SK-N-SH treated with all-trans-retinoic acid at 6 μM for 48 hours (cell line): ENCODE measurements around the gene B3GAT3.

Experiments used
- ATAC-seq: fragments of 200-7000 bp; cut with Tn5 transposase; 3 replicates; pipeline ENCODE4 v1.9.1; 2020; ENCODE audit warnings: mild to moderate bottlenecking, moderate library complexity
- ARNTL ChIP-seq: fragments of 450-650 bp; formaldehyde crosslinking; IDR thresholded peaks from 2 replicates; pipeline ENCODE4 v1.5.0; 2020; ENCODE audit warnings: low read depth, mild to moderate bottlenecking, moderate library complexity, borderline replicate concordance
- BACH2 ChIP-seq: fragments of 250-450 bp; sonication (Bioruptor Pico); IDR thresholded peaks from 2 replicates; pipeline ENCODE4 v1.9.0; 2021; ENCODE audit warnings: mild to moderate bottlenecking, borderline replicate concordance
- CREB5 ChIP-seq: fragments of 250-450 bp; sonication (Bioruptor Pico); IDR thresholded peaks from 2 replicates; pipeline ENCODE4 v1.5.1; 2020; ENCODE audit warnings: low read depth, mild to moderate bottlenecking, moderate library complexity
- CSDC2 ChIP-seq: fragments of 250-450 bp; sonication (Bioruptor Pico); IDR thresholded peaks from 2 replicates; pipeline ENCODE4 v1.5.0; 2020; ENCODE audit warnings: mild to moderate bottlenecking, moderate library complexity
- CSRNP3 ChIP-seq: fragments of 250-450 bp; sonication (Bioruptor Pico); IDR thresholded peaks from 2 replicates; pipeline ENCODE4 v1.5.1; 2021; ENCODE audit warnings: mild to moderate bottlenecking, moderate library complexity
- ESRRG ChIP-seq: fragments of 250-450 bp; sonication (Bioruptor Pico); IDR thresholded peaks from 2 replicates; pipeline ENCODE4 v1.6.1; 2021; ENCODE audit warnings: mild to moderate bottlenecking
- GLIS3 ChIP-seq: fragments of 250-450 bp; sonication (Bioruptor Pico); IDR thresholded peaks from 2 replicates; pipeline ENCODE4 v1.5.0; 2020; ENCODE audit warnings: mild to moderate bottlenecking, moderate library complexity
- ISL1 ChIP-seq: fragments of 250-450 bp; sonication (Bioruptor Pico); IDR thresholded peaks from 2 replicates; pipeline ENCODE4 v2.1.2; 2022; ENCODE audit warnings: mild to moderate bottlenecking, moderate library complexity
- OSR1 ChIP-seq: fragments of 250-450 bp; sonication (Bioruptor Pico); IDR thresholded peaks from 2 replicates; pipeline ENCODE4 v1.8.0; 2022; ENCODE audit warnings: moderate library complexity, mild to moderate bottlenecking, inconsistent platforms
- PPARA ChIP-seq: fragments of 250-450 bp; sonication (Bioruptor Pico); IDR thresholded peaks from 2 replicates; pipeline ENCODE4 v1.5.0; 2020; ENCODE audit warnings: mild to moderate bottlenecking, borderline replicate concordance
- RARB ChIP-seq: fragments of 250-450 bp; sonication (Bioruptor Pico); IDR thresholded peaks from 2 replicates; pipeline ENCODE4 v1.8.0; 2021; ENCODE audit warnings: mild to moderate bottlenecking, moderate library complexity
- SNAI2 ChIP-seq: fragments of 250-450 bp; sonication (Bioruptor Pico); IDR thresholded peaks from 2 replicates; pipeline ENCODE4 v1.5.0; 2020; ENCODE audit warnings: mild to moderate bottlenecking, moderate library complexity
- TCF4 ChIP-seq: fragments of 250-450 bp; sonication (Bioruptor Pico); IDR thresholded peaks from 2 replicates; pipeline ENCODE4 v1.8.0; 2021; ENCODE audit warnings: mild to moderate bottlenecking, moderate library complexity, borderline replicate concordance
- TOX ChIP-seq: fragments of 250-450 bp; sonication (Bioruptor Pico); IDR thresholded peaks from 2 replicates; pipeline ENCODE4 v1.8.0; 2021; ENCODE audit warnings: mild to moderate bottlenecking, moderate library complexity, borderline replicate concordance
- TSHZ2 ChIP-seq: fragments of 250-450 bp; sonication (Bioruptor Pico); IDR thresholded peaks from 2 replicates; pipeline ENCODE4 v1.5.0; 2020; ENCODE audit warnings: mild to moderate bottlenecking, moderate library complexity
- ZC3H10 ChIP-seq: fragments of 250-450 bp; sonication (Bioruptor Pico); IDR thresholded peaks from 2 replicates; pipeline ENCODE4 v1.5.1; 2021; ENCODE audit warnings: mild to moderate bottlenecking, moderate library complexity
- ZFP3 ChIP-seq: fragments of 250-450 bp; sonication (Bioruptor Pico); IDR thresholded peaks from 2 replicates; pipeline ENCODE4 v1.5.0; 2020; ENCODE audit warnings: mild to moderate bottlenecking, moderate library complexity
- ZFP30 ChIP-seq: fragments of 450-650 bp; formaldehyde crosslinking; IDR thresholded peaks from 2 replicates; pipeline ENCODE4 v1.5.0; 2022; ENCODE audit warnings: mild to moderate bottlenecking, moderate library complexity
- ZNF565 ChIP-seq: fragments of 450-650 bp; formaldehyde crosslinking; conservative IDR thresholded peaks from 2 replicates; pipeline ENCODE4 v1.5.0; 2020; ENCODE audit warnings: low read depth, mild to moderate bottlenecking, moderate library complexity
- ZNF70 ChIP-seq: fragments of 450-650 bp; formaldehyde crosslinking; IDR thresholded peaks from 2 replicates; pipeline ENCODE4 v1.5.0; 2020; ENCODE audit warnings: mild to moderate bottlenecking, moderate library complexity
- ZNF8 ChIP-seq: fragments of 450-650 bp; formaldehyde crosslinking; IDR thresholded peaks from 2 replicates; pipeline ENCODE4 v1.5.0; 2020; ENCODE audit warnings: mild to moderate bottlenecking, moderate library complexity
- TF ChIP-seq, protein P1 (sequence below): fragments of 250-450 bp; sonication (Bioruptor Pico); IDR thresholded peaks from 2 replicates; pipeline ENCODE4 v1.8.0; 2021; ENCODE audit warnings: low read depth, mild to moderate bottlenecking, moderate library complexity, borderline replicate concordance
- TF ChIP-seq, protein P2 (sequence below): fragments of 250-450 bp; sonication (Bioruptor Pico); IDR thresholded peaks from 2 replicates; pipeline ENCODE4 v1.8.0; 2020; ENCODE audit warnings: mild to moderate bottlenecking, moderate library complexity, borderline replicate concordance

Gene B3GAT3

GRCh38 chr11:62649486-62649885, 27.7 kb upstream of the B3GAT3 start (continued):
- TF ChIP-seq TSHZ2 = no peak
- no peak for TF ChIP-seq ISL1
- TF ChIP-seq TCF4 (CRISPR knock-in tag) = no peak
- no peak for TF ChIP-seq RARB (CRISPR knock-in tag)
- TF ChIP-seq SNAI2 = no peak
- TF ChIP-seq CSDC2 (CRISPR knock-in tag) = no peak
- TF ChIP-seq, protein P1, sequence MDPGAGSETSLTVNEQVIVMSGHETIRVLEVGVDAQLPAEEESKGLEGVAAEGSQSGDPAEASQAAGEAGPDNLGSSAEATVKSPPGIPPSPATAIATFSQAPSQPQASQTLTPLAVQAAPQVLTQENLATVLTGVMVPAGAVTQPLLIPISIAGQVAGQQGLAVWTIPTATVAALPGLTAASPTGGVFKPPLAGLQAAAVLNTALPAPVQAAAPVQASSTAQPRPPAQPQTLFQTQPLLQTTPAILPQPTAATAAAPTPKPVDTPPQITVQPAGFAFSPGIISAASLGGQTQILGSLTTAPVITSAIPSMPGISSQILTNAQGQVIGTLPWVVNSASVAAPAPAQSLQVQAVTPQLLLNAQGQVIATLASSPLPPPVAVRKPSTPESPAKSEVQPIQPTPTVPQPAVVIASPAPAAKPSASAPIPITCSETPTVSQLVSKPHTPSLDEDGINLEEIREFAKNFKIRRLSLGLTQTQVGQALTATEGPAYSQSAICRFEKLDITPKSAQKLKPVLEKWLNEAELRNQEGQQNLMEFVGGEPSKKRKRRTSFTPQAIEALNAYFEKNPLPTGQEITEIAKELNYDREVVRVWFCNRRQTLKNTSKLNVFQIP (CRISPR knock-in tag) = no peak
- no peak for TF ChIP-seq ZNF70 (CRISPR knock-in tag)
- no peak for TF ChIP-seq ZC3H10 (CRISPR knock-in tag)
- no peak for TF ChIP-seq ZFP30 (CRISPR knock-in tag)
- TF ChIP-seq, all 23 proteins: peak for 0

GRCh38 chr11:62648967-62649364, 27.2 kb upstream of the B3GAT3 start:
- no peak for ATAC-seq
- TF ChIP-seq GLIS3 (CRISPR knock-in tag) = no peak
- TF ChIP-seq CREB5 = no peak
- TF ChIP-seq SNAI2 = no peak

DNA sequence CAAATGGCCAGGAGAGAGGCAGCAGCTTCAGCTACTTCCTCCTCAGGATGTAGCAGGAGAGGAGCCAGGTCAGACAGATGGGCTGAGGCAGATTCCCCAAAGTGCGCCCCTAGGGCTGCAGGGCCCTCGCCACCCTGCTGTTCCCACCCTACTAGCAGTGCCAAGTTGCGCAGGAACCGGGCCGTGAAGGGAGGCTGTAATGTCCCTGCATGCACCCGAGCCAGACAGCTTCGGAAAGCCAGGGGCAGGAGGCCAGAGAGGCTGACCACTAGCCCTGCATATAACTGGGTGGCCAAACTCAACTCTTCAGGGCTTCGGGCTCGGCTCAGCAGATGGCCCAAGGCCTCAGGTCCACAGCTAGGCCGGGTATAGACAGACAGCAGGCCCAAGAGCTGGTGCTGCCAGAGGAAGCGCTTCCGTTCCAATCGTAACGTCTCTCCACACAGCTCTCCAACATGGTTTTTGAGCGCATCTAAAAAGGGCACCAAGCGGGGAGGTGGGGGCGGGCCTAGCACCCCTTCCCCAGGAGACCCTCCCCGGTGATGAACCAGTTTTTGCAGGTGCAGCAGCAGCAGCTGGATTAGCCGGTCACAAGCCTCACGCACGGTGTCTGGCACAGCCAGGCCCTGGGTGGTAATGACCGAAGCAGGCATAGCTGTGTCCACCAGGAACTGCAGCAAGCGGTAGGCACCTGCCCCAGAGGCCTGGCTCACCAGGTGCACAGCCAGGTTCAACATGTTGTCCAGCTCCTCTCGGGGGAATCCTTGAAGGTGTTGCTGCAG, 26.6 kb upstream of the B3GAT3 start:
- TF ChIP-seq ARNTL (CRISPR knock-in tag) (no peak), ESRRG (CRISPR knock-in tag) (no peak), CSRNP3 (CRISPR knock-in tag) (no peak), ZNF565 (CRISPR knock-in tag) (no peak), BACH2 (CRISPR knock-in tag) (no peak), SNAI2 (no peak), OSR1 (CRISPR knock-in tag) (no peak), ZNF8 (CRISPR knock-in tag) (no peak)
- TF ChIP-seq, all 23 proteins: peak for 0
- no peak for ATAC-seq

DNA sequence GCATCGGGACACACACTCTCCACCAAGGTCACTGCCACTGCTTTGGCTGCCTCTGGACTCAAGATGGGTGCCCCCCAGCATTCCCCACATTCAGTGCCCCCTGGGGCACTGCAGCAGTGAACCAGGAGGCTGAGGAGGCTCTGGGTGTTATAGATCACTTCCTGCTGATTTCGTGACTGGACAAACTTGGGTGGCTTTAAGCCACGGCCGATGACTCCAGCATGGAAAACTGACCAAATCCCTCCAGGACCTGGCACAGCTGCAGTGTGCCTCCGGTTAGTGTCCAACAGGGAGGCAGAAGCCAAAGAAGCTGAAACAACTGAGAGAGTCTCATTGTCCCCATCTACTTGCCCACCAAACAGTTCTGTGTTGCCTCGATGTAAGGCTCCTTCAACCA, 25.8 kb upstream of the B3GAT3 start:
- no peak for ATAC-seq
- no peak for TF ChIP-seq CREB5
- TF ChIP-seq BACH2 (CRISPR knock-in tag) = no peak
- no peak for TF ChIP-seq RARB (CRISPR knock-in tag)
- TF ChIP-seq ZFP3 (CRISPR knock-in tag) = no peak
- TF ChIP-seq, protein P2, sequence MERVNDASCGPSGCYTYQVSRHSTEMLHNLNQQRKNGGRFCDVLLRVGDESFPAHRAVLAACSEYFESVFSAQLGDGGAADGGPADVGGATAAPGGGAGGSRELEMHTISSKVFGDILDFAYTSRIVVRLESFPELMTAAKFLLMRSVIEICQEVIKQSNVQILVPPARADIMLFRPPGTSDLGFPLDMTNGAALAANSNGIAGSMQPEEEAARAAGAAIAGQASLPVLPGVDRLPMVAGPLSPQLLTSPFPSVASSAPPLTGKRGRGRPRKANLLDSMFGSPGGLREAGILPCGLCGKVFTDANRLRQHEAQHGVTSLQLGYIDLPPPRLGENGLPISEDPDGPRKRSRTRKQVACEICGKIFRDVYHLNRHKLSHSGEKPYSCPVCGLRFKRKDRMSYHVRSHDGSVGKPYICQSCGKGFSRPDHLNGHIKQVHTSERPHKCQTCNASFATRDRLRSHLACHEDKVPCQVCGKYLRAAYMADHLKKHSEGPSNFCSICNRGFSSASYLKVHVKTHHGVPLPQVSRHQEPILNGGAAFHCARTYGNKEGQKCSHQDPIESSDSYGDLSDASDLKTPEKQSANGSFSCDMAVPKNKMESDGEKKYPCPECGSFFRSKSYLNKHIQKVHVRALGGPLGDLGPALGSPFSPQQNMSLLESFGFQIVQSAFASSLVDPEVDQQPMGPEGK = no peak
- no peak for TF ChIP-seq TOX (CRISPR knock-in tag)
- TF ChIP-seq ESRRG (CRISPR knock-in tag) = no peak
- TF ChIP-seq ZNF565 (CRISPR knock-in tag) = no peak
- TF ChIP-seq ZC3H10 (CRISPR knock-in tag) = no peak
- no peak for TF ChIP-seq CSDC2 (CRISPR knock-in tag)
- no peak for TF ChIP-seq ZFP30 (CRISPR knock-in tag)
- TF ChIP-seq, protein P1 (CRISPR knock-in tag) = no peak
- no peak for TF ChIP-seq ZNF70 (CRISPR knock-in tag)
- no peak for TF ChIP-seq SNAI2
- no peak for TF ChIP-seq ISL1
- no peak for TF ChIP-seq PPARA (CRISPR knock-in tag)
- no peak for TF ChIP-seq ZNF8 (CRISPR knock-in tag)
- TF ChIP-seq GLIS3 (CRISPR knock-in tag) = no peak
- no peak for TF ChIP-seq TCF4 (CRISPR knock-in tag)
